Left lobe of liver (tissue), 2 donors: ENCODE results near the gene MMP15. TPM values are rescaled to one million over a fixed set of nuclear protein-coding genes. Genes with fewer than 3 reads are reported as not detected.
"Not testable (repeated sequence)": the region's sequence is repeated elsewhere in the genome, so short reads cannot be mapped to it uniquely, and the experiment has no call there.

ENCODE experiments used
- ATAC-seq: fragments of 200-7000 bp; cut with Tn5 transposase; one replicate; pipeline ENCODE4 v1.9.1; 2020; ENCODE audit warnings: mild to moderate bottlenecking, moderate library complexity
- DNase-seq: peaks from one replicate; pipeline ENCODE4 v3.0.0-alpha.2; 2020; ENCODE audit warnings: low spot score
- total RNA-seq: library from RNA; stranded (reverse); gene quantifications from one replicate; pipeline ENCODE4 v1.2.1, GENCODE V29; 2021
- donor health status: DM: no; HTN: no; CAD: no; lungs with moderate emphysema.
- donor health status: DM: no; HTN: yes; CAD: no.

Gene MMP15
- total RNA-seq, 1 donor from 2014 or later = 39.5 TPM

- DNase-seq (no peak), ATAC-seq (no peak)
Observed at GRCh38 chr16:58084635-58085034, 59.1 kb downstream of the MMP15 start.

- ATAC-seq = no peak
- DNase-seq = no peak
Observed at GRCh38 chr16:58085171-58085570, 59.6 kb downstream of the MMP15 start.

DNA sequence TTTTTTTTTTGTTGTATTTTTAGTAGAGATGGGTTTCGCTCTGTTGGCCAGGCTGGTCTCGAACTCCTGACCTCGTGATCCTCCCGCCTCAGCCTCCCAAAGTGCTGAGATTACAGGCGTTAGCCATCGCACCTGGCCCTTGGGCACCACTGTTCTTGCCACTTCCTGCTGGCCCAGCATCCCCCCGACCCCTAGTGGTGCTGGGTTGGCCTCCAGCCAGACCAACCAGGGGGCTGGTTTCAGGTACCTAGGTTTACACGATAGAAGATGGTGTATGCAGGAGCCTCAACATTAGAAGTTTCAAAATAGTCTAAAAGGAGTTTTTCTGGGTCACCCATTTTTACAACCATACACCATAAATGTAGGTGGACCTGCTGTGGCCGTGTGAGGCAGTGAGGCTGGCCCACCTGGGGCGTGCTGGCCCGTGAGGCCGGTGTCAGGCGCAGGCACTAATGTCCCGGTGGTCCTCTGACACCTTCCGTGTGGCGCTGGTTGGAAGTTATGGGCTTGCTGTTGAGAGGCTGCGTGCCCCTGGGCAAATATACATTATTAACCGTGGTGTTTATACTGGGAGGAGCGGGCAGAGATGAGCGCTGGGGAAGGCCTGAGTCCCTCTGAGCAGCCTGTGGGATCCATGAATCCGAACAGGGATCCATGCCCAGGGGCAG, 60.2 kb downstream of the MMP15 start:
- DNase-seq (no peak), ATAC-seq (no peak)

DNA sequence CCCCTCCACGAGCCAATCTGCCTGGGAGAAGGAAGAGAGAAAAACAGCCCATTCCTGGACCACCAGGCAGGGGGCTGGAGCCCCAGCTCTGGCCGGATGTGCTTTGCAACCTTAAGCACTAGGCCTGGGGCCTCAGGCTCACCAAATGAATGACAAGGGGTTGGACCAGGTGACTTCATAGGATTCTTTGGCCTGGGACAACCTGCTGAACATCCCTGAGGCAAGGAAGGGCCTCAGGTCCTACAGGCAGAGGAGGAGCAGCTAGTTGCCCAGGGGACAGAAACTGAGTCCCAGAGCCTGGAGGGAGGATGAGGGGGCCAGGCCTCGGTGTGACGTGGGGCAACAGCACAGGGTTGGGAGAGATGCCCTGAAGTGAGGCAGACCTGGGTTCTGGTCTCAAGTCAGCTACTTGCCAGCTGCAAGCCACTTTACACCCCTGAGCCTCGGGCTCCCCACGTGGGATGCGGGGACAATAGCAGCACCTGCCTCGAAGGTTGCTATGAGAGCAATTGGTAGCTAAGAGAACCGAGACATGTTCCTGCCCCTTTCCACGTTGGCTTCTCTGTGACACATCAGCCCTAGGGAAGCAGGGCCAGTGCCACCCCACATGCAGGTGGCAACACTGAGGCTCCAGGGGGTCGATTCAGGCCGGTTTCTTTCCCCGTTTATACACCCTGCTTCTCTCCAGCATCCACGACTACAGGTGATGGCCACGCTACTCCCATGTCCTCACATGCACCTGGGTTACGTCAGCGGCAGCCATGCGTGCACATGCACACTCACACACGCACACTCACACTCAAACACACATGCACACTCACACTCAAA, 61.0 kb downstream of the MMP15 start:
- no peak for ATAC-seq

DNA sequence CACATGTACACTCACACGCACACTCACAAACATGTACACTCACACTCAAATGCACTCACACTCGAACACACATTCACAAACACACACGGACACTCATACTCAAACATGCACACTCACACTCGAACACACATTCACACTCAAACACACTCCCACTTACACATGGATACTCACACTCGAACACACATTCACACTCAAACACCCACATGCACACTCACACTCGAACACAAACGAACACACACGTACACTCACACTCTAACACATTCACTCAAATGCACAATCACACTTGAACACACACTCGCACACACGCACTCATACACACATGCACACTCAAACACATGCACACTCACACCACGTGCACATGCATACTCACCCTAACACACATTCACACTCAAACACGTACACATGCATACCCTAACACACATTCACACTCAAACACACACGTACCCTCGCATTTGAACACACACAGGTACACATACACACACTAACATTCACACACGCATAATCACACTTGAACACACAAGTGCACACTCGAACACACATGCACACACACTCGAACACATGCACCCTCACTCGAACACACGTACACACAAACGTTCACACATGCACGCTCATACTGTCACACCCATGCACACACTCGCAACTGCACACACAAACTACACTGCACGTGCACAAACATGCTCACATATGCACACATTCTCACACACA, 61.8 kb downstream of the MMP15 start:
- no peak for DNase-seq
- no peak for ATAC-seq

More for the DNA sequence above, 61.0 kb downstream of the MMP15 start:
- DNase-seq = no peak

- ATAC-seq (no peak), DNase-seq (no peak)
Observed at GRCh38 chr16:58088091-58088490, 62.5 kb downstream of the MMP15 start.

DNA sequence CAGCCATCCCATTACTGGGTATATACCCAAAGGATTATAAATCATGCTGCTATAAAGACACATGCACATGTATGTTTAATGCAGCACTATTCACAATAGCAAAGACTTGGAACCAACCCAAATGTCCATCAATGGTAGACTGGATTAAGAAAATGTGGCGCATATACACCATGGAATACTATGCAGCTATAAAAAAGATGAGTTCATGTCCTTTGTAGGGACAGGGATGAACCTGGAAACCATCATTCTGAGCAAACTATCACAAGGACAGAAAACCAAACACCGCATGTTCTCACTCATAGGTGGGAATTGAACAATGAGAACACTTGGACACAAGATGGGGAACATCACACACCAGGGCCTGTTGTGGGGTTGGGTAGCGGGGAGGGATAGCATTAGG, 64.8 kb downstream of the MMP15 start:
- not testable (repeated sequence) for ATAC-seq, DNase-seq

GRCh38 chr16:58094026-58094425, 68.5 kb downstream of the MMP15 start:
- no peak for ATAC-seq
- no peak for DNase-seq

DNA sequence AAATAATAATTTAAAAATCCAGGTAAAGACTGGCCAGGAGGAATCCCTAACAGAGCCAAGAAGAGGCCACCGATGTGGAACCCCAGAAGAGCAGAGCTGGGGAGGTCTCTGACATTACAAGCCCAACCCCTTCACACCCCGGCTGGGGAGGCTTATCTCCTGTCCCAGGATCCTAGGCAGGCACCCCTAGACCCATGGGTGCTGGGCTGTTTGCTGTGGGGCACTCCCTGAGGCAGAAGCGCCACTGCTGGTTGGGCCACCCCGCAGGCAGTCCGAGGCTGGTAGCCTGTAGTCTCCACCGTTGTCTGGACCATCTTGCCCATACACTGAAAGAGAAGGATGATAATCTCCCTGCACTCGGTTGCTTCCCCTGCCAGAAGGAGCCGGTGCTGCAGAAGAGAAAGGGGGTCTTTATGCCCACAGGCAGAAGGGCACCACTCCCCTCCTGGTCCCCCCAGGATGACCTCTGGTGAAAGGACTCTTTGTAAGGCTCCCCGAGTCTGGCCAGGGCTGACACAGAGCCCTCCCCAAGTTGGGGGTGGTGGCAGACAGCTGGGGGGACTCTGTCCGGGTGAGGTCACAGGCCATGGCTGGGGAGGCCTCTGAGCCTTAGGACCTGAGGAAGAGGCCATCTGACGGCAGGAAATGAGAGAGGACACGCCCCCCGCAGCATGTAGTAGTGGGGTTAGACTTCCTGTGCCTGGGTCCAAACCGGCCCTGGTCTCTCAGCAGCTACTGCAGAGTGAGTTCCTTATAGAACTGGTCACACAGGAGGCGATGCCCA, 69.4 kb downstream of the MMP15 start:
- DNase-seq = no peak
- no peak for ATAC-seq

DNA sequence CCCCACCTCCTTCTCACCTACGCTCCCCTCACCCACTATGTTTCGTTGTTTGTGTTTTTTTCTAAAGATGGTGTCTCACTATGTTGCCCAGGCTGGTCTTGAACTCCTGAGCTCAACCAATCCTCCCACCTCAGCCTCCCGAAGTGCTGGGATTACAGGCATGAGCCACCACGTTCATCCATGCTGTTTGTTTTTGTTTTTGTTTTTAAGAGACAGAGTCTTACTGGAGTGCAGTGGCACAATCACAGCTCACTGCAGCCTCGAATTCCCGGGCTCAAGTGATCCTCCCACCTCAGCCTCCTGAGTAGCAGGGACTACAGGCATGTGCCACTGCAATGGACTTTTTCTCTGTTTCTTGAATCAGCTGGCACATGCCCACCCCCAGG, 70.0 kb downstream of the MMP15 start:
- not testable (repeated sequence) for ATAC-seq, DNase-seq

- no peak for ATAC-seq
Observed at GRCh38 chr16:58096249-58096648, 70.7 kb downstream of the MMP15 start.

More at GRCh38 chr16:58096249-58096648, 70.7 kb downstream of the MMP15 start:
- no peak for DNase-seq

Other genes with a start within 250 kb of the MMP15 start
- gene KIFC3, start 223.3 kb upstream of the MMP15 start, total RNA-seq = 43.5 TPM
- gene CNGB1, start 54.6 kb upstream of the MMP15 start, total RNA-seq = not detected
- gene ZNF319, start 25.1 kb upstream of the MMP15 start, total RNA-seq = 3.6 TPM
- gene USB1, start 24.3 kb upstream of the MMP15 start, total RNA-seq = 28.4 TPM
- 19.2 TPM for gene CFAP20, start 103.6 kb downstream of the MMP15 start, total RNA-seq
- 25.6 TPM for gene CSNK2A2, start 172.4 kb downstream of the MMP15 start, total RNA-seq